Measurements from ENCODE around the gene CCDC188. TPM values are rescaled to one million over a fixed set of nuclear protein-coding genes. Genes with fewer than 3 reads are reported as not detected.

Gene CCDC188
- total and polyA plus RNA-seq, 2 donors (not counting 1 experiment from before 2014, with no cell fraction given), result 0.33 to 0.59 TPM

DNA sequence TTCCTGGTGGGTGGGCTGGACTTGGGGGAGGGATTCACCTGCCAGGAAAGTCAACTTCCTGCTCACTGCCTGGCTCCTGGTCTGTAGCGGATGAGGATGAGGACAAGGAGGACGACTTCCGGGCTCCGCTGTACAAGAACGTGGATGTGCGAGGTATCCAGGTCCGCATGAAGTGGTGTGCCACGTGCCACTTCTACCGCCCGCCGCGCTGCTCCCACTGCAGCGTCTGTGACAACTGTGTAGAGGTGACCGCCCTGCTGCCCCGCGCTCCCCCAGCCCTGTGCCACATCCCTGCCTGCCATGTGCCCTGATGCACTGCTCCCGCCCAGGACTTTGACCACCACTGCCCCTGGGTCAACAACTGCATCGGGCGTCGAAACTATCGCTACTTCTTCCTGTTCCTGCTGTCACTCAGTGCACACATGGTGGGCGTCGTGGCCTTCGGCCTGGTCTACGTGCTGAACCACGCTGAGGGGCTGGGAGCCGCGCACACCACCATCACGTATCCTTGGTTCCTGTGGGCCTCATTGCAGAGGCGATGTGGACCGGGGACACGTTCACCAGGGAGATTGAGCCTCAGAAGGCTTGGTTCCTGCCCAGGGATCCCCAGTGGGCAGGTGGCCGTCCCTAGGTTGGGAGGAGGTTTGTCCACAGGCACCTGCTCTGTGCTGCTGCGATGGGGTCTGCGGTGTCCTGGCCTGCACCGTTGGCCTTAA is 11.3 kb downstream of the CCDC188 start:
- Histone ChIP-seq H2AFZ (ENCODE audit: low read length) (no peak overlapping the region), H3K4me2 (ENCODE audit: extremely low read depth, insufficient read depth, low read length) (no peak overlapping the region), H3K9me3 (ENCODE audit: control insufficient read depth, insufficient read depth, low read depth, low read length) (no peaks in the 10 kb centered on the region), H3K4me3 (replicated peaks in 1 of 4; ENCODE audit: control extremely low read depth in 1 of 4, insufficient read depth in 1 of 4, low read depth in 3 of 4, low read length in 4 of 4) (no peak overlapping the region), H3K27ac (ENCODE audit: insufficient read depth, low read length) (no peak overlapping the region), H3K27me3 (ENCODE audit: control insufficient read depth, insufficient read depth, low read length) (no peaks in the 10 kb centered on the region), H3K79me2 (ENCODE audit: control insufficient read depth, insufficient read depth, low read length) (peaks cover 36% of the 10 kb centered on the region), H4K20me1 (ENCODE audit: control insufficient read depth, extremely low read depth, insufficient read depth, low read length) (no peaks in the 10 kb centered on the region), H3K4me1 (ENCODE audit: control insufficient read depth, extremely low read depth, insufficient read depth, low read length) (no peaks in the 10 kb centered on the region), H3K9ac (ENCODE audit: insufficient read depth, low read length) (no peak overlapping the region), H3K36me3 (ENCODE audit: control insufficient read depth, insufficient read depth, low read length) (peaks cover 14% of the 10 kb centered on the region)
- TF ChIP-seq EZH2 (IDR thresholded peaks at IDR 0.05; ENCODE audit: low read length, missing control alignments), result no peak
- TF ChIP-seq, protein P1, sequence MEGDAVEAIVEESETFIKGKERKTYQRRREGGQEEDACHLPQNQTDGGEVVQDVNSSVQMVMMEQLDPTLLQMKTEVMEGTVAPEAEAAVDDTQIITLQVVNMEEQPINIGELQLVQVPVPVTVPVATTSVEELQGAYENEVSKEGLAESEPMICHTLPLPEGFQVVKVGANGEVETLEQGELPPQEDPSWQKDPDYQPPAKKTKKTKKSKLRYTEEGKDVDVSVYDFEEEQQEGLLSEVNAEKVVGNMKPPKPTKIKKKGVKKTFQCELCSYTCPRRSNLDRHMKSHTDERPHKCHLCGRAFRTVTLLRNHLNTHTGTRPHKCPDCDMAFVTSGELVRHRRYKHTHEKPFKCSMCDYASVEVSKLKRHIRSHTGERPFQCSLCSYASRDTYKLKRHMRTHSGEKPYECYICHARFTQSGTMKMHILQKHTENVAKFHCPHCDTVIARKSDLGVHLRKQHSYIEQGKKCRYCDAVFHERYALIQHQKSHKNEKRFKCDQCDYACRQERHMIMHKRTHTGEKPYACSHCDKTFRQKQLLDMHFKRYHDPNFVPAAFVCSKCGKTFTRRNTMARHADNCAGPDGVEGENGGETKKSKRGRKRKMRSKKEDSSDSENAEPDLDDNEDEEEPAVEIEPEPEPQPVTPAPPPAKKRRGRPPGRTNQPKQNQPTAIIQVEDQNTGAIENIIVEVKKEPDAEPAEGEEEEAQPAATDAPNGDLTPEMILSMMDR (conservative IDR thresholded peaks at IDR 0.05 in 1 of 2, IDR thresholded peaks at IDR 0.05 in 1 of 2; ENCODE audit: low read depth in 1 of 2, low read length in 2 of 2), result no peak
- DNase-seq (ENCODE audit: low read depth in 2 of 2), result no peak

DNA sequence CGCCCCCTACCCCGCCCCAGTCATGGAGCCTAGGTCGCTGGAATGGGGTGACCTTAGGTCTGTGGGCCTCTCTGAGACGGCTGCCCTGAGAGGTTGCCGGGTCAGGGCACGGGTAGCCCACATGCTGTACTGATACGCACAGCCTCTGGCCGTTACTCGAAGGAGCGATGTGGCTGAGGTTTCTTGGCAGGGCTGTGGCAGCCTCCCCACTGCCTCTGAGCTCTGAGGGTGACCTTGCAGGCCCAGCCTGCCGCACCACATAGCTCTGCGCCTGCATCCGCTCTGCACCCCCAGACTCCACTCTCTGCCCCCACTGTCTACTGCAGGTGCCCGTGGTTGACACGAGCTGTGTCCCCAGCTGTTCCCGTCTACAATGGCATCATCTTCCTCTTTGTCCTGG is 12.0 kb downstream of the CCDC188 start:
- Histone ChIP-seq H3K9me3 (ENCODE audit: control insufficient read depth, insufficient read depth, low read depth, low read length) (no peaks in the 10 kb centered on the region), H3K9ac (ENCODE audit: insufficient read depth, low read length) (no peak overlapping the region), H3K4me3 (replicated peaks in 1 of 4; ENCODE audit: control extremely low read depth in 1 of 4, insufficient read depth in 1 of 4, low read depth in 3 of 4, low read length in 4 of 4) (no peak overlapping the region), H3K79me2 (ENCODE audit: control insufficient read depth, insufficient read depth, low read length) (peaks cover 43% of the 10 kb centered on the region), H2AFZ (ENCODE audit: low read length) (no peak overlapping the region), H3K36me3 (ENCODE audit: control insufficient read depth, insufficient read depth, low read length) (peaks cover 12% of the 10 kb centered on the region), H3K27me3 (ENCODE audit: control insufficient read depth, insufficient read depth, low read length) (no peaks in the 10 kb centered on the region), H3K4me2 (ENCODE audit: extremely low read depth, insufficient read depth, low read length) (no peak overlapping the region), H4K20me1 (ENCODE audit: control insufficient read depth, extremely low read depth, insufficient read depth, low read length) (no peaks in the 10 kb centered on the region), H3K4me1 (ENCODE audit: control insufficient read depth, extremely low read depth, insufficient read depth, low read length) (no peaks in the 10 kb centered on the region), H3K27ac (ENCODE audit: insufficient read depth, low read length) (no peak overlapping the region)
- no peak for DNase-seq (ENCODE audit: low read depth in 2 of 2)
- no peak for TF ChIP-seq EZH2 (IDR thresholded peaks at IDR 0.05; ENCODE audit: low read length, missing control alignments)
- TF ChIP-seq, protein P1 (conservative IDR thresholded peaks at IDR 0.05 in 1 of 2, IDR thresholded peaks at IDR 0.05 in 1 of 2; ENCODE audit: low read depth in 1 of 2, low read length in 2 of 2), result no peak

DNA sequence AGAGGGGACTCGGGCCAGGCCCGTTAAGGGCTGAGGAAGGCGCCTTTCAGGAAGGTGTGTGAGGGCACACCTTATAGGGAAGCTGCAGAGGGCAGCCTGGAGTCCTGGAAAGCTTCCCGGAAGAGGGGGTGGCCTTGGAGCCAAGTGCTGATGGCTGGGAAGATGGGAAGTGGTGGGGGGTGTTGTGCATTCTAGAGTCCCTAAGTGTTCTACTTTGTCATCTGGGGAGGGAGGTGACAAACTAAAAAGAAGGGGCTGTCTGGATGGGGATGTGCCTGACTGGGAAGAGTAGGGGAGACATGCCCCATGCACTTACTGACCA is 12.5 kb downstream of the CCDC188 start:
- H2AFZ ChIP-seq (ENCODE audit: low read length), result no peak overlapping the region
- TF ChIP-seq EZH2 (IDR thresholded peaks at IDR 0.05; ENCODE audit: low read length, missing control alignments), result no peak
- TF ChIP-seq, protein P1 (conservative IDR thresholded peaks at IDR 0.05 in 1 of 2, IDR thresholded peaks at IDR 0.05 in 1 of 2; ENCODE audit: low read depth in 1 of 2, low read length in 2 of 2), result no peak
- no peaks in the 10 kb centered on the region for H4K20me1 ChIP-seq (ENCODE audit: control insufficient read depth, extremely low read depth, insufficient read depth, low read length)
- peaks cover 11% of the 10 kb centered on the region for H3K36me3 ChIP-seq (ENCODE audit: control insufficient read depth, insufficient read depth, low read length)
- no peak overlapping the region for H3K4me3 ChIP-seq (replicated peaks in 1 of 4; ENCODE audit: control extremely low read depth in 1 of 4, insufficient read depth in 1 of 4, low read depth in 3 of 4, low read length in 4 of 4)
- no peak overlapping the region for H3K27ac ChIP-seq (ENCODE audit: insufficient read depth, low read length)
- no peaks in the 10 kb centered on the region for H3K9me3 ChIP-seq (ENCODE audit: control insufficient read depth, insufficient read depth, low read depth, low read length)
- peaks cover 47% of the 10 kb centered on the region for H3K79me2 ChIP-seq (ENCODE audit: control insufficient read depth, insufficient read depth, low read length)
- no peak overlapping the region for H3K9ac ChIP-seq (ENCODE audit: insufficient read depth, low read length)
- H3K4me1 ChIP-seq (ENCODE audit: control insufficient read depth, extremely low read depth, insufficient read depth, low read length), result no peaks in the 10 kb centered on the region
- no peaks in the 10 kb centered on the region for H3K27me3 ChIP-seq (ENCODE audit: control insufficient read depth, insufficient read depth, low read length)
- H3K4me2 ChIP-seq (ENCODE audit: extremely low read depth, insufficient read depth, low read length), result no peak overlapping the region
- DNase-seq (ENCODE audit: low read depth in 2 of 2), result no peak

All from fibroblast of lung (primary cell).